C4-2B (cell line): ENCODE measurements around the gene ZNF655.
"Not testable (repeated sequence)": the region's sequence is repeated elsewhere in the genome, so short reads cannot be mapped to it uniquely, and the experiment has no call there.

Source experiments
- H3K27ac ChIP-seq: fragments of 450-650 bp; 2 replicates; pipeline ENCODE4 v1.5.1; 2017
- CTCF ChIP-seq: fragments of 450-650 bp; conservative IDR thresholded peaks from 2 replicates; pipeline ENCODE4 v1.5.1; 2017; ENCODE audit warnings: mild to moderate bottlenecking
- ZFX ChIP-seq: fragments of 450-650 bp; IDR thresholded peaks from 2 replicates; pipeline ENCODE4 v1.6.1; 2017

ZNF655 gene

DNA sequence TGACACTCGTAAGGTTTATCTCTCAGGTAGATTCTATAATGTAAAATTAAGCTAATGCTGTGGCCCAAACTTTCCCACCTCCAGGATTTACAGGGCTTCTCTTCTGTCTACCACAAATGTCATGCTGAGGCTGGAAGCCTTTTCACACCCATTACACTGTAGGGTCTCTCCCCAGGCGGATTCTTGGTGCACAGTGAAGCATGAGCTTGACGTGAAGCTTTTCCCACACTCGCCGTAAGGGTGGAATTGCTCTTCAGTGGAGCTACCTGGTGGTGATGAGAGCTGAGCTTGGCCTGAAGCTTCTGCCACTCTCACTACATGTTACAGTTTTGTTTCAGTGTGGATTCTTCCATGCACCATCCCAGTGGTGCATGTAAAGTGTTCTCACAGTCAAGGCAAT, 17.9 kb upstream of the ZNF655 start:
- H3K27ac ChIP-seq = no peak overlapping the region
- TF ChIP-seq ZFX = no peak
- TF ChIP-seq CTCF = no peak

DNA sequence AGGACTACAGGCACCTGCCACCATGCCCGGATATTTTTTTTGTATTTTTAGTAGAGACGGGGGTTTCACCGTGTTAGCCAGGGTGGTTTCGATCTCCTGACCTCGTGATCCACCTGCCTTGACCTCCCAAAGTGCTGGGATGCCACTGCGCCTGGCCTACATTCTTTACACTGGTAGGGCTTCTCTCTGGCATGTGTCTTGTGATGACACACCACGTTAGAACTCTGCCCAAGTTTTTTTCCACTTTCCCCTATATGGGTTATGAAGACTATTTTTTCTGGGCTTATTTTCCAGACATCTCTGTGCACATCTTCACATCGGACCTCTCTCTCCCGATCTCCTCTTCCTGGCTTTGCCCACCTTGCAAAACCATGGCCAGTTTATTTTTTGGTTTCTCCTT, 17.2 kb upstream of the ZNF655 start:
- H3K27ac ChIP-seq = no peak overlapping the region
- TF ChIP-seq CTCF (no peak), ZFX (no peak)

DNA sequence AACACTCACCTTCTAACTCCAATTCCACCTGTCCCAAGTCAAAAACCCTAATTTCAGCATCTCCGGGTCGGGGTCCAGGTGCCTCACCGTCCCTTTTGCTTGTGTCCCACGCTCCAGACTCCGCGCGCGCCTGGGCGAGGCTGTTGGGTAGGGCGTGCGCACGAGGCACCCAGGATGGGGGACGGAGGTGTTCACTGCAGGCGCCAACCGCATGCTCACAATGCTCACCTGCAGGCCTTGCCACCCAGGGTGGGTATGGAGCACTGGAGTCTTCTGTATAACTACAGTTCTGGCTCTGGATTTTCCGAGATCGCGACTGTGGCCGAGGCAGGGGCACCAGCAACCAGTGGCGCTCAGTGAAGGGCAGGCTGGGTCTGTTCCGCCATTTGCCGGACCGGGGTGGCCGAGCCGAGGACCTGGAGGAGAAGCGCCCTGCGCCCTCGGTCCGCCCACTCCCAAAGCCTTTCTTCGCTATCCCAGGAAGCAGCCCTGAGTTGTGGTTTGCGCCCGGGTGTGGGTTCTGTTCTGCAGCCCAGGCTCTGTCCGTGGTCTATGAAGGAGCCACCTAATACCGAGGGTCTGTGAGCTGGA, 15.3 kb upstream of the ZNF655 start:
- TF ChIP-seq ZFX = no peak
- no peak for TF ChIP-seq CTCF
- no peak overlapping the region for H3K27ac ChIP-seq

- H3K27ac ChIP-seq = no peak overlapping the region
- TF ChIP-seq CTCF = no peak
- no peak for TF ChIP-seq ZFX
Observed at GRCh38 chr7:99543916-99544315, 14.5 kb upstream of the ZNF655 start.

DNA sequence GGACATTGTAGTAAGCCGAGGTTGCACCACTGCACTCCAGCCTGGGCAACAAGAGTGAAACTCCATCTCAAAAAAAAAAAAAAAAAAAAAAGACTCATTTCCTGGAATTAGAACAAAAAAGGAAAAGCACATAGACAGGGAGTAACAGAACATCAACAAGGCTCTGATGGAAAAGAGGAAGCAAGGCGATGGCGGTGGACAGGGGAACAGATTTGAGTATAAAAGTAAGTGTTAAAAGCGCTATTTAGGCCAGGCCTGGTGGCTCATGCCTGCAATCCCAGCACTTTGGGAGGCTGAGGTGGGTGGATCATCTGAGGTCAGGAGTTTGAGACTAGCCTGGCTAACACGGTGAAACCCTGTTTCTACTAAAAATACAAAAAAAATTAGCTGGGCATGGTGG, 13.1 kb upstream of the ZNF655 start:
- H3K27ac ChIP-seq = not testable (repeated sequence)

GRCh38 chr7:99549545-99549944, 8.9 kb upstream of the ZNF655 start:
- H3K27ac ChIP-seq = not testable (repeated sequence)

GRCh38 chr7:99551334-99551733, 7.1 kb upstream of the ZNF655 start:
- TF ChIP-seq ZFX = no peak
- TF ChIP-seq CTCF = no peak
- H3K27ac ChIP-seq = peak overlapping the region; percentile 37; the same call in 1 of the 2 replicates

- H3K27ac ChIP-seq = peak within 1 kb of the TSS; percentile 37
- TF ChIP-seq CTCF (no peak), ZFX (no peak)
Observed at GRCh38 chr7:99551767-99552463, 6.5 kb upstream of the ZNF655 start, which contains the start of gene FAM200A. FAM200A (minus strand) TSS chr7:99552114; CDS start chr7:99548407, 3,707 bp downstream.
